ENCODE measurements around the gene NAV3. TPM values are rescaled to one million over a fixed set of nuclear protein-coding genes. Genes with fewer than 3 reads are reported as not detected.

Gene NAV3
- polyA plus RNA-seq, 3 donors: 0.11 TPM; not detected in 2

DNA sequence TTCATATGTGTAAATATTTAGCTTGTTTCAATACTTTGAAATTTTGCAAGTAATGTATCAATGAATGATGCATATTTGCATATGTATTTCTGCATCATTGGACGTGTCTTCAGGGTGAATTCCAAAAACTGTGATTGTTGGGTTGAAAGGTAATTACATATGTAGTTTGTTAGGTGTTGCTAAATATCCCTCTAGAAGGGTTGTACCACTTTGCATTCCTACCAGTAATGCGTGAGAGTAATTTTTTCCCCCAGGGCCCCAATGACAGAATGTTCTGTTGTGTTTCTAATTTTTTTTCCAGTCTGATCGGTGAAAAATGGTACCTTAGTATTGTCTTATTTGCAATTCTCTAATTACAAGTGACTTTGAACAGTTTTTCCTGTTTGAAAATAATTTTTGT, 408.9 kb downstream of the NAV3 start:
- H3K4me1 Mint-ChIP-seq: no peaks in the 10 kb centered on the region
- no peak overlapping the region for H3K9ac ChIP-seq (ENCODE audit: insufficient read depth, low read length, poor library complexity, severe bottlenecking)
- TF ChIP-seq, protein P1, sequence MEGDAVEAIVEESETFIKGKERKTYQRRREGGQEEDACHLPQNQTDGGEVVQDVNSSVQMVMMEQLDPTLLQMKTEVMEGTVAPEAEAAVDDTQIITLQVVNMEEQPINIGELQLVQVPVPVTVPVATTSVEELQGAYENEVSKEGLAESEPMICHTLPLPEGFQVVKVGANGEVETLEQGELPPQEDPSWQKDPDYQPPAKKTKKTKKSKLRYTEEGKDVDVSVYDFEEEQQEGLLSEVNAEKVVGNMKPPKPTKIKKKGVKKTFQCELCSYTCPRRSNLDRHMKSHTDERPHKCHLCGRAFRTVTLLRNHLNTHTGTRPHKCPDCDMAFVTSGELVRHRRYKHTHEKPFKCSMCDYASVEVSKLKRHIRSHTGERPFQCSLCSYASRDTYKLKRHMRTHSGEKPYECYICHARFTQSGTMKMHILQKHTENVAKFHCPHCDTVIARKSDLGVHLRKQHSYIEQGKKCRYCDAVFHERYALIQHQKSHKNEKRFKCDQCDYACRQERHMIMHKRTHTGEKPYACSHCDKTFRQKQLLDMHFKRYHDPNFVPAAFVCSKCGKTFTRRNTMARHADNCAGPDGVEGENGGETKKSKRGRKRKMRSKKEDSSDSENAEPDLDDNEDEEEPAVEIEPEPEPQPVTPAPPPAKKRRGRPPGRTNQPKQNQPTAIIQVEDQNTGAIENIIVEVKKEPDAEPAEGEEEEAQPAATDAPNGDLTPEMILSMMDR (IDR thresholded peaks at IDR 0.05): no peak
- no peak overlapping the region for H2AFZ ChIP-seq (ENCODE audit: insufficient read depth, low read depth, low read length, poor library complexity, severe bottlenecking)
- no peak overlapping the region for H3K4me2 ChIP-seq (replicated peaks; ENCODE audit: extremely low read depth, low read length, poor library complexity, severe bottlenecking)
- H3K79me2 ChIP-seq (ENCODE audit: insufficient read depth, low read length): no peaks in the 10 kb centered on the region
- no peak overlapping the region for H3K27ac Mint-ChIP-seq
- no peaks in the 10 kb centered on the region for H4K20me1 ChIP-seq (ENCODE audit: insufficient read depth, low read length)
- 100% methylated on average over 1 of the region's 3 CpGs for WGBS (ENCODE audit: insufficient coverage)
- no peak overlapping the region for H3K4me3 ChIP-seq (replicated peaks in 1 of 3; ENCODE audit: low read depth in 2 of 3, low read length in 3 of 3)
- peaks cover 0 to 2% (median 0%) of the 10 kb centered on the region in 3 donors for H3K27me3 Mint-ChIP-seq (ENCODE audit: low read depth in 3 of 3)
- H3K36me3 ChIP-seq (replicated peaks in 1 of 2; ENCODE audit: control insufficient read depth in 1 of 2, insufficient read depth in 2 of 2, low read length in 2 of 2): no peaks in the 10 kb centered on the region
- H3K9me3 Mint-ChIP-seq: peaks cover 0 to 2% (median 0%) of the 10 kb centered on the region in 7 donors
- H3K36me3 Mint-ChIP-seq: no peaks in the 10 kb centered on the region
- intact Hi-C loops (cut with micrococcal nuclease): no loop called here
- no peaks in the 10 kb centered on the region for H3K9me3 ChIP-seq (replicated peaks in 1 of 2; ENCODE audit: control insufficient read depth in 1 of 2, insufficient read depth in 1 of 2, low read length in 2 of 2)
- no peaks in the 10 kb centered on the region for H3K27me3 ChIP-seq (ENCODE audit: control insufficient read depth in 2 of 2, insufficient read depth in 2 of 2, low read length in 2 of 2)
- no peak overlapping the region for H3K27ac ChIP-seq (ENCODE audit: low read depth in 1 of 2, low read length in 2 of 2)
- no peak overlapping the region for H3K4me3 Mint-ChIP-seq
- no peak for DNase-seq
- H3K4me1 ChIP-seq (ENCODE audit: control insufficient read depth in 1 of 2, insufficient read depth in 2 of 2, low read length in 2 of 2): no peaks in the 10 kb centered on the region

DNA sequence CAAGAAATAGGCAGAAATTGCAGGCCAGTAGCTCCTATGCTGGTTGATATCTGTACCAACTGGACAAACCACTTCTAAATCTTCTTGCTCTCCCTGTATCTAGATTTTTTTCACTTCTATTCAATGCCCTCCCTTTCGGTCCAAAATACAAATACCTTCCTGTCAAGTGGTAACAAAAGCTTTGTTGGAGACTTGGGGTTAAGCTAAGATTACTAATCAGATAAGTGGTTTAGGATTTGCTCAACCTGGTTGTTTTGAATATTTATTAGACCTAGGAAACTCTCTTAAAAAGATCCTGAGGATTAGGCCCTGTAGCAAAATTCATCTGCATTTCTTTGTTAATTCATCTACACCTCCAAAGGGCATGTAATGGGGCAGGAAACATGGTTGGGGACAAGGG, 410.1 kb downstream of the NAV3 start:
- Histone ChIP-seq H3K4me2 (replicated peaks; ENCODE audit: extremely low read depth, low read length, poor library complexity, severe bottlenecking) (no peak overlapping the region), H3K36me3 (replicated peaks in 1 of 2; ENCODE audit: control insufficient read depth in 1 of 2, insufficient read depth in 2 of 2, low read length in 2 of 2) (no peaks in the 10 kb centered on the region), H3K9ac (ENCODE audit: insufficient read depth, low read length, poor library complexity, severe bottlenecking) (no peak overlapping the region), H2AFZ (ENCODE audit: insufficient read depth, low read depth, low read length, poor library complexity, severe bottlenecking) (no peak overlapping the region), H3K4me3 (replicated peaks in 1 of 3; ENCODE audit: low read depth in 2 of 3, low read length in 3 of 3) (no peak overlapping the region), H3K79me2 (ENCODE audit: insufficient read depth, low read length) (no peaks in the 10 kb centered on the region), H3K9me3 (replicated peaks in 1 of 2; ENCODE audit: control insufficient read depth in 1 of 2, insufficient read depth in 1 of 2, low read length in 2 of 2) (no peaks in the 10 kb centered on the region), H4K20me1 (ENCODE audit: insufficient read depth, low read length) (no peaks in the 10 kb centered on the region), H3K27me3 (ENCODE audit: control insufficient read depth in 2 of 2, insufficient read depth in 2 of 2, low read length in 2 of 2) (no peaks in the 10 kb centered on the region), H3K27ac (ENCODE audit: low read depth in 1 of 2, low read length in 2 of 2) (no peak overlapping the region), H3K4me1 (ENCODE audit: control insufficient read depth in 1 of 2, insufficient read depth in 2 of 2, low read length in 2 of 2) (no peaks in the 10 kb centered on the region)
- Mint-ChIP-seq H3K27me3 (ENCODE audit: low read depth in 3 of 3) (peaks cover 0 to 2% (median 0%) of the 10 kb centered on the region in 3 donors), H3K4me1 (no peaks in the 10 kb centered on the region), H3K4me3 (no peak overlapping the region), H3K36me3 (no peaks in the 10 kb centered on the region), H3K27ac (no peak overlapping the region), H3K9me3 (peaks cover 0 to 2% (median 0%) of the 10 kb centered on the region in 7 donors)
- TF ChIP-seq, protein P1 (IDR thresholded peaks at IDR 0.05): no peak
- intact Hi-C loops (cut with micrococcal nuclease): no loop called here
- WGBS (ENCODE audit: insufficient coverage): no CpG with 5 or more reads among the region's 1 CpG
- DNase-seq: no peak

All from CD14-positive monocyte (primary cell).